ENCODE measurements around the gene ZNF750. TPM values are rescaled to one million over a fixed set of nuclear protein-coding genes. Genes with fewer than 3 reads are reported as not detected.
A peak's percentile ranks its signal among the peaks of the same experiment; 100 is the strongest.

The ZNF750 gene
- total and polyA plus RNA-seq, 2 of the 13 experiments (the other 11 are each of a cell fraction or from before 2014, with no cell fraction given): not detected

GRCh38 chr17:82888583-82889495 lies 49.0 kb upstream of the ZNF750 start (continued):
- no peak for TF ChIP-seq PLSCR1 (CRISPR knock-in tag; IDR thresholded peaks at IDR 0.05; ENCODE audit: borderline replicate concordance)
- TF ChIP-seq ZNF496 (CRISPR knock-in tag; IDR thresholded peaks at IDR 0.05; ENCODE audit: insufficient replicate concordance): no peak
- TF ChIP-seq NR2F1 (CRISPR knock-in tag; IDR thresholded peaks at IDR 0.05): no peak
- TF ChIP-seq SKI (IDR thresholded peaks at IDR 0.05; ENCODE audit: partially characterized antibody): no peak
- peak; percentile 77 for TF ChIP-seq ZNF263 (CRISPR knock-in tag; IDR thresholded peaks at IDR 0.05)
- no peak for TF ChIP-seq IKZF5 (CRISPR knock-in tag; IDR thresholded peaks at IDR 0.05)
- no peak for TF ChIP-seq ZBTB8A (CRISPR knock-in tag; IDR thresholded peaks at IDR 0.05; ENCODE audit: borderline replicate concordance, low read depth)
- TF ChIP-seq PCBP2 (optimal IDR thresholded peaks at IDR 0.05; ENCODE audit: low read depth, low read length, poor library complexity, severe bottlenecking): no peak
- no peak for TF ChIP-seq ZNF512 (CRISPR knock-in tag; IDR thresholded peaks at IDR 0.05)
- no peak for TF ChIP-seq ATF4 (CRISPR knock-in tag; IDR thresholded peaks at IDR 0.05)
- no peak for TF ChIP-seq SSRP1 (CRISPR knock-in tag; IDR thresholded peaks at IDR 0.05)
- TF ChIP-seq TP53 (CRISPR knock-in tag; conservative IDR thresholded peaks at IDR 0.05): no peak
- TF ChIP-seq ZBTB14 (CRISPR knock-in tag; IDR thresholded peaks at IDR 0.05): no peak
- no peak for TF ChIP-seq MIER2 (CRISPR knock-in tag; IDR thresholded peaks at IDR 0.05)
- TF ChIP-seq NKX3-1 (CRISPR knock-in tag; IDR thresholded peaks at IDR 0.05): no peak
- TF ChIP-seq DNMT1 (CRISPR knock-in tag; IDR thresholded peaks at IDR 0.05): no peak
- no peak for TF ChIP-seq TCF7L2 (IDR thresholded peaks at IDR 0.05; ENCODE audit: low read depth, low read length)
- no peak; the same call in 1 of the 2 replicates for TF ChIP-seq ARID3A (IDR thresholded peaks at IDR 0.05; ENCODE audit: low read depth, low read length)
- TF ChIP-seq ZNF24 (IDR thresholded peaks at IDR 0.05): no peak
- TF ChIP-seq HCFC1 (IDR thresholded peaks at IDR 0.05; ENCODE audit: low read depth, low read length): no peak
